Measurements from ENCODE around the gene CCDC92B.

- TF ChIP-seq, protein P1, sequence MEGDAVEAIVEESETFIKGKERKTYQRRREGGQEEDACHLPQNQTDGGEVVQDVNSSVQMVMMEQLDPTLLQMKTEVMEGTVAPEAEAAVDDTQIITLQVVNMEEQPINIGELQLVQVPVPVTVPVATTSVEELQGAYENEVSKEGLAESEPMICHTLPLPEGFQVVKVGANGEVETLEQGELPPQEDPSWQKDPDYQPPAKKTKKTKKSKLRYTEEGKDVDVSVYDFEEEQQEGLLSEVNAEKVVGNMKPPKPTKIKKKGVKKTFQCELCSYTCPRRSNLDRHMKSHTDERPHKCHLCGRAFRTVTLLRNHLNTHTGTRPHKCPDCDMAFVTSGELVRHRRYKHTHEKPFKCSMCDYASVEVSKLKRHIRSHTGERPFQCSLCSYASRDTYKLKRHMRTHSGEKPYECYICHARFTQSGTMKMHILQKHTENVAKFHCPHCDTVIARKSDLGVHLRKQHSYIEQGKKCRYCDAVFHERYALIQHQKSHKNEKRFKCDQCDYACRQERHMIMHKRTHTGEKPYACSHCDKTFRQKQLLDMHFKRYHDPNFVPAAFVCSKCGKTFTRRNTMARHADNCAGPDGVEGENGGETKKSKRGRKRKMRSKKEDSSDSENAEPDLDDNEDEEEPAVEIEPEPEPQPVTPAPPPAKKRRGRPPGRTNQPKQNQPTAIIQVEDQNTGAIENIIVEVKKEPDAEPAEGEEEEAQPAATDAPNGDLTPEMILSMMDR (IDR thresholded peaks at IDR 0.05; ENCODE audit: low read depth, low read length), result no peak
- TF ChIP-seq POLR2A (IDR thresholded peaks at IDR 0.05; ENCODE audit: extremely low read depth, insufficient read length) (no peak), MAX (IDR thresholded peaks at IDR 0.05; ENCODE audit: low read depth, low read length) (no peak)
Observed at GRCh38 chr17:2718150-2718938, 31.1 kb downstream of the CCDC92B start.

Measured in NB4 (cell line).